ENCODE measurements around the gene PDCD2L. TPM values are rescaled to one million over a fixed set of nuclear protein-coding genes. Genes with fewer than 3 reads are reported as not detected.

The PDCD2L gene
- total RNA-seq, 1 experiment from 2014 or later: 43.3 TPM

DNA sequence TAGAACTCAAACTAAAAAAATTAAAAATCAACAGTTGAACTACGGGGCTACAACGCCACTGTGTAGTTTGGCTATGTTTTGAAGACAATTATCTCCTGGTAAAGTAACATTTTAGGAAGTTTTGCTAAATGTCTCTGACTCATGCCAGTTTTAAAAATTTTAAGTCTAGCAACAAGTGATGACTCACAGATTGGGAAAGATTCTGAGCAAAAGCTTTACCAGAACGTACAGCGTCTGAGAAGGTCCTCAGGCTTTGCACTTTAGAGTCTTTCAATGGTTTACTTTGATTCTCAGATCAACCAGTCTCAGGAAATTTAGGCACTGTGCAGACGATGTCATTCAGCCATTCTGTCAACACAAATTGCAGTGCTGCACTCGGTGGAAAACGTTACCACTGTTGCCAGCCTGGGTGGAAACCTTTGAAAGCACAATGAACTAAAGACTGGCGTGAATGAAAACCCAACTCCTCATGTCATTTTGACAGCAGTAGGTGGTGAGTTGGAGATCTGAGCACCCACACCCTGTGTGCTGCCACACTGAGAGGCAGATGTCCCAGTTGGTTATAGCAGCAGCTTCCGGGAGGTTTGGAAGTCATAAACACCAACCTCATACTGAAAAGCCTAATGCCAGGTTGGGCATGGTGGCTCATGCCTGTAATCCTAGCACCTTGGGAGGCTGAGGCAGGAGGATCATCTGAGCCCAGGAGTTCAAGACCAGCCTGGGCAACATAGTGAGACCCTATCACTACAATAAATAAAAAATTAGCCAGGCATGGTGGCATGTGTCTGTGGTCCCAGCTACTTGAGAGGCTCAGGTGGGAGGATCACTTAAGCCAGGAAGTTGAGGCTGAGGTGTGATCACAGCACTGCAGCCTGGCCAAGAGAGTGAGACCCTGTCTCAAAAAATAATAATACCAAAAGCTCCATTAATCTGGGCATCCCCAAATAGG, 71.1 kb downstream of the PDCD2L start:
- Mint-ChIP-seq H3K27me3 (ENCODE audit: low read depth) (peaks cover 14% of the 10 kb centered on the region), H3K4me1 (peaks cover 4 to 5% of the 10 kb centered on the region in 2 experiments; a peak in 3 of 4 replicates), H3K27ac (no peak overlapping the region), H3K9me3 (peaks cover 2 to 3% of the 10 kb centered on the region in 2 experiments; a peak in 2 of 5 replicates), H3K36me3 (ENCODE audit: insufficient read depth in 1 of 3, low read depth in 3 of 3) (peaks cover 12 to 36% (median 27%) of the 10 kb centered on the region in 3 experiments; a peak in 6 of 7 replicates), H3K4me3 (no peak overlapping the region)
- no peaks in the 10 kb centered on the region for H3K79me1 ChIP-seq (ENCODE audit: insufficient read depth, low read depth, low read length, poor library complexity, severe bottlenecking)
- H2BK120ac ChIP-seq (ENCODE audit: low read depth, low read length, poor library complexity, severe bottlenecking): no peak overlapping the region
- no peak overlapping the region for H3T11ph ChIP-seq (ENCODE audit: low read length)
- WGBS (ENCODE audit: extremely low coverage, insufficient read length, low lambda C conversion rate): no CpG with 5 or more reads among the region's 9 CpGs
- no peaks in the 10 kb centered on the region for H3K79me2 ChIP-seq (ENCODE audit: insufficient read depth, low read length)
- TF ChIP-seq CTCF (conservative IDR thresholded peaks at IDR 0.05): no peak
- H2BK15ac ChIP-seq (ENCODE audit: low read depth, low read length): no peak overlapping the region
- no peak overlapping the region for H3K4me2 ChIP-seq (ENCODE audit: insufficient read depth, insufficient read length, low read length)
- no peak overlapping the region for H3K23ac ChIP-seq (ENCODE audit: insufficient read length, low read depth, low read length)
- no peaks in the 10 kb centered on the region for H3K4me1 ChIP-seq (ENCODE audit: insufficient read depth, low read length)
- H2AFZ ChIP-seq (ENCODE audit: low read length): no peak overlapping the region
- no peak overlapping the region for H4K91ac ChIP-seq (ENCODE audit: insufficient read length, low read depth, low read length)
- no peaks in the 10 kb centered on the region for H3K23me2 ChIP-seq (ENCODE audit: insufficient read length, low read depth, low read length, poor library complexity, severe bottlenecking)
- no peak for DNase-seq
- no peak overlapping the region for H3K56ac ChIP-seq (ENCODE audit: insufficient read length, low read depth, low read length)
- H3K27me3 ChIP-seq (ENCODE audit: insufficient read depth, low read length): no peaks in the 10 kb centered on the region
- no peak overlapping the region for H2AK5ac ChIP-seq (ENCODE audit: insufficient read length, low read length)
- no peaks in the 10 kb centered on the region for H3K9me3 ChIP-seq (ENCODE audit: control insufficient read depth, low read depth, low read length)
- H4K5ac ChIP-seq (ENCODE audit: insufficient read length, low read depth, low read length): no peak overlapping the region
- no peak overlapping the region for H2BK5ac ChIP-seq (ENCODE audit: insufficient read length, low read length)
- no peak overlapping the region for H2BK12ac ChIP-seq (ENCODE audit: insufficient read length, low read depth, low read length)
- no peak overlapping the region for H4K8ac ChIP-seq (replicated peaks; ENCODE audit: insufficient read length, low read depth, low read length)
- H3K4ac ChIP-seq (ENCODE audit: low read depth, low read length): no peak overlapping the region
- H3K14ac ChIP-seq (ENCODE audit: insufficient read depth, low read length): no peak overlapping the region
- no peak overlapping the region for H2BK20ac ChIP-seq (ENCODE audit: low read depth, low read length, poor library complexity, severe bottlenecking)
- H4K20me1 ChIP-seq (ENCODE audit: control insufficient read depth, insufficient read depth, insufficient read length): no peaks in the 10 kb centered on the region
- no peak overlapping the region for H3K9ac ChIP-seq (ENCODE audit: extremely low read depth, insufficient read length, low read length)
- H3K18ac ChIP-seq (ENCODE audit: insufficient read length, low read depth, low read length): no peak overlapping the region
- no peak overlapping the region for H3K27ac ChIP-seq (ENCODE audit: insufficient read length, low read depth, low read length)

Other genes starting within 250 kb of the PDCD2L start
- 196 and 199 TPM in 2 replicates for gene LSM14A, start 231.9 kb upstream of the PDCD2L start, total RNA-seq (2021)
- gene GARRE1, start 149.8 kb upstream of the PDCD2L start, total RNA-seq (2021): 20.5 and 24.1 TPM in 2 replicates
- 373 and 381 TPM in 2 replicates for gene GPI, start 39.2 kb upstream of the PDCD2L start, total RNA-seq (2021)
- 204 and 206 TPM in 2 replicates for gene UBA2, start 24.0 kb downstream of the PDCD2L start, total RNA-seq (2021)
- 32.5 and 35.1 TPM in 2 replicates for gene WTIP, start 77.4 kb downstream of the PDCD2L start, total RNA-seq (2021)